Measurements from ENCODE around the gene RILP.

Gene RILP

DNA sequence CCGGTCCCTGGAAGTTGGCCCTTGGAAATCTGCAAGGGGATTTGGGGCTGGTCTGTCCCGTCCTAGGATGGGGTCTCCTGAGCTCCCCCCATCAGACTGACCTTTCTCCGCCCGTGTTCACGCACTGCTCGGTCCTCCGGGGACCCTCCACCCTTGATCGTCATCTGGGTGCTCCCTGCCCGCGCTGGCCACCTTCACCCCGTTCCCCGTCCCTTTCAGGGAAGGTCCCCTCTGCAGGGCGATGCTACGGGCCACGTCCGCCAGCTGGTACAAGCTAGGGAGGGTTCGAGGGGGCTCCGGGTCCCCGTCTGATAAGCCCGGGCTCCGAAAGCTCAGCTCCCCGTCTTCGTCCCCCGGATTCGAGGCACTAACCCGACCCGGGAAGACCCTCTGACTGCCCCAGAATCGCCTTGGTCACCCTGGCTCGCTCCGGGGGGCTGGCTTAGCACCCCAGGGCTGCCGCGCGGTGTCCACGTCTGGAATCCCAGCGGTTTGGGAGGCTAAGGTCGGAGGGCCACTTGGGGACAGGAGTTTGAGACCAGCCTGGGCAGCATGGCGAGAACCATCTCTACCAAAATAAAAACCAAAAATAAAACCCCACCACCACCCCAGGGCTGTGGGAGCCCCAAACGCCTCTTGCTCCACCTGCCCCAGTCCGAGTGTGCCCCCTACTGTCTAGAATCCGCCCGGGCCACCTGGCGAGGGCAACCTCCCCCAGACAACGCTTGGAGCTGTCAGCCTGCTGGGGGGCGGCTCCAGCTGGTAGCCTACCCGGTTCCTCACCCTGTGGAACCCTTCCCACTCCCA, 20.0 kb downstream of the RILP start:
- DNase-seq, result peak in 25 of 51 donors; percentile 7 to 64 (median 42)

DNA sequence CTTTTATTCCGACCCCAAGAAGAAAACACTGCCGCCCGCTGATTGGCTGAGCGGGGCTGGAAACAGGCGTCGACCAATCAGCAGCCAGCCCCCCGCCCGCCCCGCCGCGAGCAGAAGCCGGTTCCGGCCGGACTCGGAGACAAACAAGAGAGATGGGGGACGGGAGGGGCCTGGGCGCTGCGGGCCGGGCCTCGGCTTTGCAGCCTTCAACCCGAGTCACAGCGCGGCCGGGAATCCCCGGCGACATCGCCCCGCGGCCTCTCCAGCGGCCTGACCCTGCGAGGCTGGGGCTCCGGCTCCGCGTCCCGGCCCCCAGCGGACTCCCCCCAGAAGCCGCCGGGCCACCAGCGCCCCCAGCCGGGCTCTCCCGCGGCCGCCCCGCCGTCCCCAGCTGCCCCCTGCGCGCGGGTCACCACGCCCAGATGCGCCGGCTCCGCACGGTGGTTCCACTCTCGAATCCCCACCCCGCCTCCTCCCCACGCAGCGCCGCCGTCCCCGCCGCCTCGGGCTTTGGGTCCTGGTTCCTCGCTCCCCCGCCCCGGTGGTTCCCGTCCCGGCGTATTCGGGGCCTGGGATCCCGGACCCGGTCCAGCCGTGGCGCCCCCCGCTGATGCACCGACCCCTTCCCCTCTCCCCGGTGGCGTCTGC, 20.7 kb downstream of the RILP start:
- peak; percentile 81 to 98 (median 95) for DNase-seq

DNA sequence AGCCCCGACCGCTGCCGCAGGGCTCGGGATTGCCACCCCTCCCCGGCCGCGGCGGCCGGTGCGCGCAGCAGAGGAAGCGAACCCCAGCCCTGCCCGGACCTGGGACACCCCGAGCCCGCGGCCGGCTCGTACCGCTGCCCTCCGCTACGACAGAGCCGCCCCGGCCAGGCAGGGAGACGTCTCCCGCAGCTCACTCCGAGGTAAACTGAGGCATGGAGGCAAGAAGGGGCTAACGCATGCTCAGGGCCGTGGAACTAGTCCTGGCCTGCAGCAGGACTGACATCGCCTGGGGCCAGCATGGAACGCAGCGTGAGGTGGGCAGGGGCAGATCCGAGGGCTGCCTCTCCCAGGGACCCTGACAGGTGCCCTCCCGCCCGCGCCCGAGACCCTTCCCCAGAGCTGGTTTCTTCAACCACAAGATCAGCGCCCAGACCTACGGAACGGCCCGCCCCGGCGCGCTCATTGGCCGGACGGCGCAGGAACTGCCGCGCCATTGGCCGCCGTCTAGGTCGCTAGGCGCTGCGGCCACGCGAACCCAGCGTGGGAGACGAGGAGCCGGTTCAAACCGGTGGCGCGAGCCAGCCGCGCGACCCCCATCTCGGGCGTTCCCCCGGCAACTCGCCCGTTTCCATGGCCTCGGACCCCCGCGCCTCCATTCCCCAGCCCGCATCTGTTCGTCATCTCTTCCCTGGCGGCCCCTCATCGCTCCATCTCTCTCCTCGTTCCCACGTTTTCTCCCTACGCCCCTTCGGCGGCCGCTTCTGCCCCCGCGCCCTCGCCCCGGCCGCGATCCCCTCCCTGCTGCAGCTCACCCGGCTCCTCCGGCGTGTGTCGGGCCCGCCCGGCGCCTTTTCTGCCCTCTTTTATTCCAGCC, 21.4 kb downstream of the RILP start, which contains the start of gene SLC43A2:
Gene SLC43A2 (minus strand): TSS at position 853 of the 874 bp plus-strand sequence. CDS start 960 bp downstream, outside the sequence.
- DNase-seq, result peak in 50 of 51 donors; percentile 47 to 93 (median 81)

DNA sequence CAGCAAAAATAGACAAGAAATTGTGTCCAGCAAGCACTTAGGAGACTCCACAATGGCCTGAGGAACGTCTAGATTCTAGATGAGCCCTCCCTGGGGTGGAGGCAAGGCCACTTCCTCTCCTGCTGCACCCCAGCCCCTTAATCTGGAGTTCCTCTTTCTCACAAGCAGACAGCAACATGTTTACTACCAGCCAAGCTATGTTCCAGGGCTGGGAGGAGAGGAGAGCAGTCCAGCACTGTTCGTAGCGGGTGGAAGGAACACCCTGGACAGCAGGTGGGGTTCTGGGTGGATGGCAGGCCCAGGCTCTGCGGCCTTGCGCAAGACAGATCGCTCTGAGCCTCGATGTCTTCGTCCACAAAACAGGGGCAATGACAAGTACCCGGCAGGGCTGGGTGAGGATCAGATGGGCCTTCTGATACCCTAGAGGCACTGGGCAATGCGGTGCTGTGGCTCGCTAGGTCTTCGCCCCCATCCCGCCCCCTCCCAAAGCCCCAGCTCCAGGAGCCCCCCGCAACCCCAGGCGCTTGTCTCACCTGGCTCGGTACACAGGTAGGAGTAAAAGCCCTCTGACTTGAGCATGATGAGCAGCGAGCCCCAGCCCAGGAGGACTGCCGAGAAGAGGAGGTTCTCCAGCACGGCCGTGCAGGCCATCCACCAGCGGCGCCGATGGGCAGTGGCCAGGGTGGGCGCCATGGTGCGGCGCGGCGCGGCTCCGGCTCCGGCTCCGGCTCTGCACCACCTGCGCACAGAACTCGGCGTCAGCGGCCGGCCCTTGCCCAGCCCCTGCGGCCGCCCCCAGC, 22.3 kb downstream of the RILP start:
- peak in 14 of 51 donors; percentile 15 to 45 (median 34) for DNase-seq

DNA sequence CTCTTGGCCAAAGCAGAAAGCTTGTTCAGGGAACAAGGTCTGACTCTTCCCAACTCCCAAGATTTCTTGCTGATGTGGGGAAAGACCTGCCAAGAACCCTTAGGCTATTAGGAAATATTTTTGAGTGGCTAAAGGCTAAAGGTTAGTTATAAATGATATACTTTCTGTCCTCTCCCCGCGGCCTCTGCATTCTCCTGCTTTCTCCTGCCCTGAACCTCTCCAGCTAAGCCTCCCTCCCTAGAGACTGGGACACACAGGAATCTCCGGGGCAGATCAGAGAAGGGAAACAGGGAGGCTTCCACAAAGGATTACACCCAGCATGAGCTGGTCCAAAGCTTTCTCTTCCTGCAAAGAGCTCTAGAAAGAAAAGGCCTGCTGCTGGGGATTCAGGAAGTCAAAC, 23.3 kb downstream of the RILP start:
- no peak for DNase-seq

DNA sequence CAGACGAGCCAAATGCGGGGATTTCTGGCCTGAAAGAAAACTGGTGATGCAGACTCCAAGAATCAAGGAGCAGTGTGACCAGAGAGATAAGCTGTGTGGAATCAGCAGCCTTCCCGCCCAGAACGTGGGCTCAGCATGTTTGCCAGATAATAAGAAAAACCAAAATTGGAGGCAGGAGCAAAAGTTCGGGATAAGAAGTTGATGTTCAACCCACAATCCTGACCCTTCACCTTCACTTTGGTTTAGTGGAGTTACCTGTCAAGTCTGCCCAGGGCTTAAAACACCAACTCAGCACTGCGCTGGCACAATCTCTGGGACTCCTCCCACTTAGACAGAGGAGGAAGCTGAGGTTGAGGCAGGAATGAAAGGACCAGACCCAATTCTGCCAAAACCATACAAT, 24.1 kb downstream of the RILP start:
- no peak for DNase-seq

DNA sequence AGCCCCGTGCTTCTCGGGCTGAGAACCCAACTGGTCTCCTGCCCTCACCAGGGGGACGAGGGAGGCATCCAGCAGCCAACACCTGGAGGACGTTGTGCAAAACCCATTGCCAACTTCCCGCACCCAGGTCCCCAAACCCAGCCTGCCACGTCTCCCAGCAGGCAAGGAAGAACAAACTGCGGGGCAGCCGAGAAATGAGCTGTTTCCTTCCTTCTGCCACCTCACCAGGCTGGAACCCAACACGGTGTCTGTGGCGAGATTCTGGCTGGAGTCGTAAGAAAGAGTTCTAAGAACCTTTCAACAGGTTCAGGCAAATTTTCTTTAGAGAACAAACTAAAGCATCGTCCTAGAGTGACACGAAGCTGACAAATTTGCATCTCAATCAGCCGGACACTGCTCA, 24.6 kb downstream of the RILP start:
- DNase-seq, result no peak

DNA sequence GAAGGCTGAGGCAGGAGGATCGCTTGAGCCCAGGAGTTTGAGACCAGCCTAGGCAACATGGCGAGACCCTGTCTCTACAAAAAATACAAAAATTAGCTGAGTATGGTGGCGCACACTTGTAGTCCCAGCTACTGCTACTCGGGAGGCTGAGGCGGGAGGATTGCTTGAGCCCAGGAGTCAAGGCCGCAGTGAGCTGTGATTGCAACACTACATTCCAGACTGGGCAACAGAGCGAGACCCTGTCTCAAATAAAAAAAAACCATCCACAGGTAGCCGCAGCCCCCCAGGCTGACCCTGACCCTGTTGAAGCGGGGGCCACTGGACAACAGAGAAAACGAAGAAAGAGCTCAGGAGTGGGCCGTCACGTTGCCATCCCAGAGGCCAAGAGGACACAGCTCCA, 25.0 kb downstream of the RILP start:
- DNase-seq, result no peak

- DNase-seq, result no peak
Observed at GRCh38 chr17:1623057-1623630, 26.5 kb downstream of the RILP start.

GRCh38 chr17:1621273-1621954, 28.3 kb downstream of the RILP start:
- no peak for DNase-seq

GRCh38 chr17:1620486-1620885, 29.2 kb downstream of the RILP start:
- no peak for DNase-seq

DNA sequence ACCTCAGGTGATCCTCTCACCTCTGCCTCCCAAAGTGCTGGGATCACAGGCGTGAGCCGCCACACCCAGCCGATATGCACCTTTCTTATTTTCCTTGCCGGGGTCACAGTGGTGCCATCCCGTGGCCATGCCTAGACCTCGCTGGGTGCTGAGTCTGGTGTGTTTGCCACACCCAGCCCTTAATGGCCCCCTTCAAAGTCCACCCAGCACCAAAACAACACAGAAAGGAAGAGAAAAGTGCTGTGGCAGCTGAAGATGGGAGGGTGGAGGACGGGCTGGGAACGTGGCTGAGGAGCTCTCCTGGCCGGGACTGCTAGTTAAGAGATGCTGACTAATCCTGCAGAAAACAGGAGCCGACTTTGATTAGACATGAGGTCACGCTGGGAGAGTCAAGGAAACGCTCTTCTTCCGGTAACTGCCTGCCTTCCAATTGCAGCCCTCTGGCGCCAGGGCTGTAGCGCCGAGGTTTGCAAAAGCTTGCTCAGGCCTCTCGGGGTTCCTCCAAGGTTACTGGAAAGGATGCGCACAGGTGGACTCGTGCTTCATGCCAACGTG, 32.0 kb downstream of the RILP start:
- DNase-seq, result no peak

DNA sequence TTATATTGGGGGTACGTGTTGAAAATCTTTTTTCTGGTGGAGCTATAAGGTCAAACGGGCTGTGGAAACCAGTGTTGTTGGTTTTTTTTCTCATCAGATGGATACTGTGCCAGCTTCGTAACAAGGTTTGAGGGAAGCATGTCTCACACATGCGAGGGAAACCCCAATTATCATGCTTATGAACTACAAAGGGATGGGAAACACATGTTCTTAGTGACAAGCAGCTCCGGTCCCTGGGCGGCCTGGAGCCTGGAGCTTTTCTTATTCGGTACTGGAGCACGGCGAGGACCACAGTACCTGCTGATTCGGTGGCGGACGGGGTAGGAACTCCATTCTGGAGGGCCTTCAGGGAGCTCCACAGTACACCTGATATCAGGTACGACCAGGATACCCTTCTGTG, 33.6 kb downstream of the RILP start:
- no peak for DNase-seq

- no peak for DNase-seq
Observed at GRCh38 chr17:1612400-1612799, 37.3 kb downstream of the RILP start.

- DNase-seq, result peak in 4 of 51 donors; percentile 12 to 27 (median 16)
Observed at GRCh38 chr17:1611715-1612114, 38.0 kb downstream of the RILP start.

DNA sequence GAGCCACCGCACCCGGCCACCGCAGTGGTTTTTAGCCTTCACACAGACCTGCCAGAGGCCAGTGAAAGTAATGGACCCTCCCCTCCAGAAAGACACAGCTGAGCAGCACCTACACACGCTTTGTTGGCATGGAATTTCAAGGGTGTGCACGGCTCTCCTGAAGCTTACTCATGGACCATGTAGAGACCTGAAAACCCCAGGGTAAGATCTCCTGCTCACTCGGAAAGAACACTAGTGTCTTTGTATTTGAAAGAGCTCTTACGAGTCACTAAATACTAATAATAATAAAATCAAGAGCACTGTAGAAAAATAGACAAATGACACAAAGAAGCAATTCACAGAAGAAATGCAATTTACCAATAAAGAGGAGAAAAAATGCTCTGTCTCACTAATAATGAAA, 41.0 kb downstream of the RILP start:
- DNase-seq, result no peak

GRCh38 chr17:1607971-1608320, 41.7 kb downstream of the RILP start:
- no peak for DNase-seq

DNA sequence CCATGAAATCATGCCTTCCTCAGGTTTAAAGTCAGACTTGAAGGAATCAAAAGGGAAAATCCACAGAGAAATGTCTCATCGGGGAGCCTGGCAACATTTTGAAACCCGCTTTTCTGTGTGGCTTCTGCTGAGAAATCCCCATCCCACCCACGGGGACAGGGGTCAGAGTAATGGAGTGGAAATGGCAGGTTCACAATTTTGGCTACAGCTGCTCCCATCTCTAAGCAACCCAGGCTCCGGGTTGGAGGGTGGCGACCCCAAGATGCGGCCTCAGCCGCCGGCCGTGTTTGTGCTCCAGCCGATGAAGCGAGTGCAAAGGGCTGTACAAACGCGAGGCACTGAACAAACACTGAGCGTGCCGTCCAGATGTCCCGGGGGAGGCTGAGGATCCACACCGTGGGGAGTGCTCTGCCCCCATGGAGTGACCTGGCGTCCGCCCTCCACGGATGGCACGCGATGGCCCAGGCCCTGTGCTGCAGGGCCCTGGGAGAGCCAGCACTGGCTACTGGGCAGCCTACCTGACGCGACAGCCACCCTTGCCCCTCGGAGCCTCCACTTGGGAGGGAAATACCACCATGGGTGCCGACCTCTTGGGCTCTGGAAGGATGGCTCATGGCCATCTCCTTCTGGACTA, 43.2 kb downstream of the RILP start:
- DNase-seq, result peak in 1 of 51 donors; percentile 40

DNA sequence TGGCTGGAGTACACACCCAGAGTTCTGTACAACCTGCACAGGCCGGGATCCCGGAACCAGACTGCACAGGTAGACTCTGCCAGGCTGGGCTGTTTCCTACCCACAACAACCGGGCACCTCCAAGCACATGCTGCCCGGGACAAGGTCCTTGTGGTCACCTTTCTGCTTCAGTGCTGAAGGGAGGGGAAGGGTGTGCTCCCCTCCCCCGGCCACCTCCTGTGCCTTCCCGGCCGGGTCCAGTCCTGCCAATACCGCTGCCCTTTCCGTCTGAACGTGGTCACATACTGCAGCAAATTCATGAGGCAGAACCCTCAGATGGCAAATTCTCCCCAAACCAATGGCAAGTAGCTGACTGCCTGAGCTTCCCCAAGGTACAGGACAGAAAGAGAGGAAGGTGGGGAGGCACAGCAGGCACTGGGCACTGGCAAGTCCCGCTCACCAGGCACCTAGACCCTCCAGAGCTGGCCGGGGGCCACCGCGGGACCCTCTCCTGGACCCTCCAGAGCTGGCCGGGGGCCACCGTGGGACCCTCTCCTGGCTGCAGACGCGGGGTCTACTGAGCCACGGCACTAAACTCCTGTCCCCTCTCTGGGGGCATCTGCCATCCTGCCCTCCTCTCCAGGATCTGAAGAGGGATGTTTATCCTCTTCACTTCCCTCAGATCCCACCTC, 43.9 kb downstream of the RILP start:
- DNase-seq, result no peak

All from hypothalamus (tissue), 51 donors.